ENCODE results near the gene KRTAP23-1. TPM values are rescaled to one million over a fixed set of nuclear protein-coding genes. Genes with fewer than 3 reads are reported as not detected.

KRTAP23-1 gene
- total and polyA plus RNA-seq, 2 donors (not counting 3 experiments of a cell fraction or from before 2014, with no cell fraction given) = not detected

GRCh38 chr21:30320215-30320614, 28.2 kb downstream of the KRTAP23-1 start, which contains the start of gene KRTAP26-1:
KRTAP26-1 (minus strand) TSS chr21:30320315; CDS start chr21:30320035, 280 bp downstream.
- Histone ChIP-seq H3K4me3 (replicated peaks in 1 of 3; ENCODE audit: insufficient read depth in 1 of 3, low read depth in 1 of 3, low read length in 3 of 3) (no peak within 1 kb of the TSS), H3K4me1 (ENCODE audit: control insufficient read depth, extremely low read depth, insufficient read depth, low read length) (no peaks in the 10 kb centered on the region), H4K20me1 (replicated peaks; ENCODE audit: control insufficient read depth, extremely low read depth, insufficient read depth, low read length) (no peaks in the 10 kb centered on the region), H3K9me3 (replicated peaks; ENCODE audit: control insufficient read depth, insufficient read depth, low read length) (peaks cover 2% of the 10 kb centered on the region), H3K27me3 (ENCODE audit: control insufficient read depth in 2 of 2, insufficient read depth in 2 of 2, low read length in 2 of 2) (no peaks in the 10 kb centered on the region), H3K4me2 (ENCODE audit: insufficient read depth, low read length) (no peak within 1 kb of the TSS), H3K27ac (ENCODE audit: insufficient read depth, low read depth, low read length) (no peak within 1 kb of the TSS), H2AFZ (ENCODE audit: low read depth, low read length) (no peak within 1 kb of the TSS), H3K9me1 (replicated peaks; ENCODE audit: control insufficient read depth, extremely low read depth, insufficient read depth, low read length) (no peaks in the 10 kb centered on the region), H3K9ac (replicated peaks; ENCODE audit: extremely low read depth, insufficient read depth, low read length) (no peak within 1 kb of the TSS), H3K36me3 (ENCODE audit: control insufficient read depth in 2 of 2, extremely low read depth in 1 of 2, insufficient read depth in 2 of 2, low read length in 2 of 2) (no peaks in the 10 kb centered on the region), H3K79me2 (ENCODE audit: control insufficient read depth, insufficient read depth, low read length) (no peaks in the 10 kb centered on the region)
- BruUV-seq (replicated peaks) = no TSS peak
- no peak for DNase-seq (ENCODE audit: low read depth, low spot score)
- intact Hi-C loops (cut with micrococcal nuclease) = no loop called here
- ChIA-PET POLR2A (no interaction called here), CTCF (no interaction called here)
- dilution Hi-C loops (cut with MboI; ENCODE audit: extremely low pct_ligation_motif_present, low sequenced_read_pairs) = no loop called here
- TF ChIP-seq MAX (IDR thresholded peaks at IDR 0.05; ENCODE audit: insufficient read depth, insufficient read length) (no peak), MYC (IDR thresholded peaks at IDR 0.05; ENCODE audit: low read depth, low read length) (no peak), EZH2 (IDR thresholded peaks at IDR 0.05; ENCODE audit: borderline replicate concordance, low read depth, low read length, severe bottlenecking) (no peak), POLR2AphosphoS5 (IDR thresholded peaks at IDR 0.05; ENCODE audit: insufficient read depth, low read depth, low read length) (no peak), POLR2A (IDR thresholded peaks at IDR 0.05; ENCODE audit: low read depth, low read length) (no peak), CTCF (IDR thresholded peaks at IDR 0.05; ENCODE audit: extremely low read depth in 1 of 2, insufficient read depth in 1 of 2, low read depth in 1 of 2, low read length in 2 of 2) (no peak), GATA2 (IDR thresholded peaks at IDR 0.05; ENCODE audit: insufficient read depth, insufficient read length, low read depth, low read length) (no peak), FOS (IDR thresholded peaks at IDR 0.05; ENCODE audit: borderline replicate concordance, insufficient read depth, low read length) (no peak), JUN (IDR thresholded peaks at IDR 0.05; ENCODE audit: borderline replicate concordance, insufficient read depth, insufficient read length, low read depth) (no peak)
- FAIRE-seq = no peak
